Fibroblast of the aortic adventitia (primary cell): ENCODE results near the gene LAMB3. TPM values are rescaled to one million over a fixed set of nuclear protein-coding genes. Genes with fewer than 3 reads are reported as not detected.

Source experiments
- DNase-seq: peaks from one replicate; pipeline ENCODE4 v3.0.0-alpha.2; 2010; ENCODE audit warnings: low read depth
- H3K4me3 ChIP-seq: 2 replicates; pipeline ENCODE4 v1.5.1; 2011; ENCODE audit warnings: low read depth, mild to moderate bottlenecking, control low read depth, low read length, moderate library complexity
- total RNA-seq: library from RNA; depleted of rRNA; stranded (reverse); fragments of >200 nt; gene quantifications from 2 replicates; pipeline ENCODE4 v1.2.3, GENCODE V29; 2012; ENCODE audit warnings: low replicate concordance
- TF ChIP-seq, protein P1 (sequence below): IDR thresholded peaks from 2 replicates; pipeline ENCODE4 v1.5.1; 2011; ENCODE audit warnings: mild to moderate bottlenecking, low read length, control low read depth, inconsistent platforms; ENCODE audit not compliant: insufficient read depth

The LAMB3 gene
- total RNA-seq, 1 donor, result 10.3 TPM

DNA sequence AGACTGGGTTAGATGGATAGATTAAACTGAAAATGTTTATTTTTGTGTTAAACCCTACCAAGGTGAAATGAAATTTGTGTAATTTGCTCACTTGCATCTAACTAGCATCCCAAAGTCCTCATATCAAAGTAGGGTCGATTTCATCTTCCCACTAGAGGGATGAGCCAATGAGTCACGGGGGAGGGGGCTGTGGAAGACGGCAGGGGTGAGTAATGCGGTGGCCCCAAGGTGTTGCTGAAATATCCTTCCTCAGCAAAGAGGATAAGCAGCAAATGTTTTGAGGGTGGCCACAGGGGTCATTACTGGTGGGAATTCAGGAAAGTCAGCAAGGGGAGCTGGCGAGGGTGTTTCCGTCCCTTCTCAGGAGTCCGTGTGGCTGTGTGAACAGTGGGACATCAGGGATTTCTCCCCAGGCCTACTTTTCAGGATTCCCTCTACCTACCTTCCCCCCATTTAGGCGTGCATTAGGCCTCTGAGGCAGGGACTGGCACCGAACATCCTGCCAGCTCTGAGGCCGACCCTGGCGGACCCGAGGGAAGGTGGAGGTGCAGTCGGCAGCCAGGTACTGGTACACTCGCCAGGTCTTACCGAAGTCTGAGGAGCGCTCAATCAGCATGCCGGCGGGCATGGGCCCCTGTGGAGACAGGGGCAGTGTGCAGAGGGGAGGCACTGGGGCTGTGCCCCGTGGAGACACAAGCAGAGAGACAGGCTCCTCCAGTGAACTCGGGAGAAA is 18.1 kb downstream of the LAMB3 start:
- TF ChIP-seq, protein P1, sequence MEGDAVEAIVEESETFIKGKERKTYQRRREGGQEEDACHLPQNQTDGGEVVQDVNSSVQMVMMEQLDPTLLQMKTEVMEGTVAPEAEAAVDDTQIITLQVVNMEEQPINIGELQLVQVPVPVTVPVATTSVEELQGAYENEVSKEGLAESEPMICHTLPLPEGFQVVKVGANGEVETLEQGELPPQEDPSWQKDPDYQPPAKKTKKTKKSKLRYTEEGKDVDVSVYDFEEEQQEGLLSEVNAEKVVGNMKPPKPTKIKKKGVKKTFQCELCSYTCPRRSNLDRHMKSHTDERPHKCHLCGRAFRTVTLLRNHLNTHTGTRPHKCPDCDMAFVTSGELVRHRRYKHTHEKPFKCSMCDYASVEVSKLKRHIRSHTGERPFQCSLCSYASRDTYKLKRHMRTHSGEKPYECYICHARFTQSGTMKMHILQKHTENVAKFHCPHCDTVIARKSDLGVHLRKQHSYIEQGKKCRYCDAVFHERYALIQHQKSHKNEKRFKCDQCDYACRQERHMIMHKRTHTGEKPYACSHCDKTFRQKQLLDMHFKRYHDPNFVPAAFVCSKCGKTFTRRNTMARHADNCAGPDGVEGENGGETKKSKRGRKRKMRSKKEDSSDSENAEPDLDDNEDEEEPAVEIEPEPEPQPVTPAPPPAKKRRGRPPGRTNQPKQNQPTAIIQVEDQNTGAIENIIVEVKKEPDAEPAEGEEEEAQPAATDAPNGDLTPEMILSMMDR, result no peak
- H3K4me3 ChIP-seq, result no peak overlapping the region
- no peak for DNase-seq

DNA sequence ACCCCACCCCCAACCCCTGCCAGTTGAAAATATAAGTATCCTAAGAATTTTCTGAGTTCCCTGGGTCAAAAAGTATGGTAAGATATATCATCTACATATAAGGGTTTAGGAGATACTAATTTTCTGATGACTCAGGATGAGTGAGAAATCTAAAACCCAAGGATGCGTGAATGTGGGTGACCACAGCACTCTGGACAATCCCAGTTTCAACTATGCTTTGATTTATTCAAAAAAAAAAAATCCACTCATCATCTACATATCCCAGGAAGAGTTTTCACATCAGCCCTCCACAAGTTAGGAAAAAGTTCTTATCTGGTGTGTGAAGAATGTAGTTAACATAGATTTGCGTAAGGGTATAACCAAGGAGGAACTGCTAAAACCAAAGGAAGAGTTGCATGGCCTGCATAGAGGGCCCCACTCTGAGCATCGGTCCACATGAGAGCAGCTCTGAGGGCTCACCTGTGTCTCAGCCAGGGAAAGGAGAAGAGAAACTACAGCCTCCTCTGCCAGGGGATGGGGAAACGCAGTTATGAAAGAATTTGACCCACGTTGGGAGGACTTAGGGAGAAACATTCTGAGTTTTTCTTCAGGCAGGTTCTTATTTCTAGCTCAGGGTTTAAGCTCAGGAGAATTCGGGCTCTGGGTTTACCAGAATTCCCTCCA is 18.8 kb downstream of the LAMB3 start:
- DNase-seq, result no peak
- no peak overlapping the region for H3K4me3 ChIP-seq
- TF ChIP-seq, protein P1, result no peak

GRCh38 chr1:209630383-209631225 is 21.6 kb downstream of the LAMB3 start:
- H3K4me3 ChIP-seq, result no peak overlapping the region
- no peak for DNase-seq
- TF ChIP-seq, protein P1, result no peak

DNA sequence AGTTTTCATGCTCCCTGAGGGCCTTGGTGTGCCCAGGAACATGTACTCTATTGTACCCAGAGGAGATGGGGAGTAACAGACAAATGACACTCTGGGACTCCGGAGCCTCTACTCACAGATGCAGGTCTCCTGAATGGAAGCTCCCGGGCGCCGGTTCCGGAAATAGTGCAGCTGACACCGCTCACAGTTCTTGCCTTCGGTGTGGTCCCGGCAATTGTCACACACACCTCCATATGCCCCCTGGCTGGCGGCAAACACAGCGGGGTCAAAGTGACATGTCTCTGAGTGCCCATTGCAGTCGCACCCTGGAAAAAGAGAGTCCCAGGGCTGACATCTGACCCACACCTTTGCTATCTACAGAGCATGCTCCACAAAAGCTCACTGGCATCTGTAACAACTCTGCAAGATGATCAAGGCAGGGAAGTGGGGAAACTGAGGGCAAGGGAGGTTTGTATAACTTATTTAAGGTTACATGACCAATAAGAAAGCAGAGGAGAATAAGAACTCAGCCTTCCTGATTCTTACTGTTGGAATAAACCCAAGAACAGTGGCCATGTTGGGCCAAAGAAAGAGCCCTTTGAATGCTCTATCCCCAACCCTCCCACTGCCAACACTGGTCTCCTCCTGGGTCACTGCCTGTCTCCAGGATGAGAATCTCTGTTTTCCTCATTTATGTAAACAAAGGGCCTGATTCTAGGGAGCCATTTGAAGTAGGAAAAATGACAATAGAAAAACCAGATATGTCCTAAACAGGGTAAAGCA is 22.4 kb downstream of the LAMB3 start:
- H3K4me3 ChIP-seq, result no peak overlapping the region
- DNase-seq, result no peak
- TF ChIP-seq, protein P1, result no peak

GRCh38 chr1:209628618-209629299 is 23.5 kb downstream of the LAMB3 start:
- DNase-seq, result no peak
- no peak overlapping the region for H3K4me3 ChIP-seq
- TF ChIP-seq, protein P1, result no peak

- no peak overlapping the region for H3K4me3 ChIP-seq
- TF ChIP-seq, protein P1, result peak; percentile 98
- peak; percentile 74 for DNase-seq
These were observed 24.5 kb downstream of the LAMB3 start for GRCh38 chr1:209627732-209628196.
